ENCODE results near the gene STX10. TPM values are rescaled to one million over a fixed set of nuclear protein-coding genes. Genes with fewer than 3 reads are reported as not detected.

Gene STX10
- total and polyA plus RNA-seq, 9 of the 15 experiments (the other 6 are each of a cell fraction or from before 2014, with no cell fraction given) = 0.51 to 66.3 (median 31.0) TPM

- peak; percentile 45 to 59; a peak in 2 of 4 replicates for TF ChIP-seq SIN3A (IDR thresholded peaks at IDR 0.05; ENCODE audit: borderline replicate concordance in 2 of 2, control insufficient read depth in 1 of 2, low read depth in 2 of 2, low read length in 2 of 2)
- peak; percentile 27 to 66; a peak in 3 of 4 replicates for TF ChIP-seq NONO (IDR thresholded peaks at IDR 0.05; ENCODE audit: low read depth in 2 of 2, low read length in 1 of 2)
- TF ChIP-seq CXXC5 (CRISPR knock-in tag; IDR thresholded peaks at IDR 0.05) = peak; percentile 67
- no peak for TF ChIP-seq MTA3 (IDR thresholded peaks at IDR 0.05; ENCODE audit: borderline replicate concordance)
- TF ChIP-seq ETV5 (CRISPR knock-in tag; IDR thresholded peaks at IDR 0.05; ENCODE audit: low read depth) = 0 out of 2 replicates have a peak, but pooled peaks have one; percentile 6
- peak in 1 of 2 experiments; percentile 60 for TF ChIP-seq E2F6 (IDR thresholded peaks at IDR 0.05; ENCODE audit: borderline replicate concordance in 1 of 2, extremely low read depth in 1 of 2, insufficient read depth in 1 of 2, insufficient read length in 1 of 2, low read depth in 1 of 2, low read length in 1 of 2, poor library complexity in 1 of 2, severe bottlenecking in 1 of 2)
- TF ChIP-seq MYC (IDR thresholded peaks at IDR 0.05; ENCODE audit: low read depth, low read length) = no peak; the same call in 1 of the 2 replicates
- TF ChIP-seq MYC (CRISPR knock-in tag; IDR thresholded peaks at IDR 0.05; ENCODE audit: borderline replicate concordance, low read depth) = peak; percentile 72; the same call in 1 of the 2 replicates
- TF ChIP-seq TFAP4 (CRISPR knock-in tag; IDR thresholded peaks at IDR 0.05; ENCODE audit: borderline replicate concordance) = peak; percentile 60
- peak; percentile 59 for TF ChIP-seq SP1 (CRISPR knock-in tag; IDR thresholded peaks at IDR 0.05)
- TF ChIP-seq RHOXF2B (CRISPR knock-in tag; conservative IDR thresholded peaks at IDR 0.05) = peak; percentile 91; the same call in 1 of the 2 replicates
- TF ChIP-seq, protein P1, sequence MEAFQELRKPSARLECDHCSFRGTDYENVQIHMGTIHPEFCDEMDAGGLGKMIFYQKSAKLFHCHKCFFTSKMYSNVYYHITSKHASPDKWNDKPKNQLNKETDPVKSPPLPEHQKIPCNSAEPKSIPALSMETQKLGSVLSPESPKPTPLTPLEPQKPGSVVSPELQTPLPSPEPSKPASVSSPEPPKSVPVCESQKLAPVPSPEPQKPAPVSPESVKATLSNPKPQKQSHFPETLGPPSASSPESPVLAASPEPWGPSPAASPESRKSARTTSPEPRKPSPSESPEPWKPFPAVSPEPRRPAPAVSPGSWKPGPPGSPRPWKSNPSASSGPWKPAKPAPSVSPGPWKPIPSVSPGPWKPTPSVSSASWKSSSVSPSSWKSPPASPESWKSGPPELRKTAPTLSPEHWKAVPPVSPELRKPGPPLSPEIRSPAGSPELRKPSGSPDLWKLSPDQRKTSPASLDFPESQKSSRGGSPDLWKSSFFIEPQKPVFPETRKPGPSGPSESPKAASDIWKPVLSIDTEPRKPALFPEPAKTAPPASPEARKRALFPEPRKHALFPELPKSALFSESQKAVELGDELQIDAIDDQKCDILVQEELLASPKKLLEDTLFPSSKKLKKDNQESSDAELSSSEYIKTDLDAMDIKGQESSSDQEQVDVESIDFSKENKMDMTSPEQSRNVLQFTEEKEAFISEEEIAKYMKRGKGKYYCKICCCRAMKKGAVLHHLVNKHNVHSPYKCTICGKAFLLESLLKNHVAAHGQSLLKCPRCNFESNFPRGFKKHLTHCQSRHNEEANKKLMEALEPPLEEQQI (IDR thresholded peaks at IDR 0.05) = no peak
- peak; percentile 92; the same call in 1 of the 2 replicates for TF ChIP-seq ZNF830 (CRISPR knock-in tag; IDR thresholded peaks at IDR 0.05)
- TF ChIP-seq OTX1 (CRISPR knock-in tag; IDR thresholded peaks at IDR 0.05) = peak; percentile 49; the same call in 1 of the 2 replicates
- TF ChIP-seq PHF8 (IDR thresholded peaks at IDR 0.05; ENCODE audit: borderline replicate concordance, low read length) = no peak; the same call in 1 of the 2 replicates
- TF ChIP-seq ZBTB1 (CRISPR knock-in tag; IDR thresholded peaks at IDR 0.05; ENCODE audit: borderline replicate concordance, low read depth) = peak; percentile 96
- TF ChIP-seq SMAD1 (IDR thresholded peaks at IDR 0.05; ENCODE audit: low read depth, low read length, partially characterized antibody) = no peak
- TF ChIP-seq, protein P2, sequence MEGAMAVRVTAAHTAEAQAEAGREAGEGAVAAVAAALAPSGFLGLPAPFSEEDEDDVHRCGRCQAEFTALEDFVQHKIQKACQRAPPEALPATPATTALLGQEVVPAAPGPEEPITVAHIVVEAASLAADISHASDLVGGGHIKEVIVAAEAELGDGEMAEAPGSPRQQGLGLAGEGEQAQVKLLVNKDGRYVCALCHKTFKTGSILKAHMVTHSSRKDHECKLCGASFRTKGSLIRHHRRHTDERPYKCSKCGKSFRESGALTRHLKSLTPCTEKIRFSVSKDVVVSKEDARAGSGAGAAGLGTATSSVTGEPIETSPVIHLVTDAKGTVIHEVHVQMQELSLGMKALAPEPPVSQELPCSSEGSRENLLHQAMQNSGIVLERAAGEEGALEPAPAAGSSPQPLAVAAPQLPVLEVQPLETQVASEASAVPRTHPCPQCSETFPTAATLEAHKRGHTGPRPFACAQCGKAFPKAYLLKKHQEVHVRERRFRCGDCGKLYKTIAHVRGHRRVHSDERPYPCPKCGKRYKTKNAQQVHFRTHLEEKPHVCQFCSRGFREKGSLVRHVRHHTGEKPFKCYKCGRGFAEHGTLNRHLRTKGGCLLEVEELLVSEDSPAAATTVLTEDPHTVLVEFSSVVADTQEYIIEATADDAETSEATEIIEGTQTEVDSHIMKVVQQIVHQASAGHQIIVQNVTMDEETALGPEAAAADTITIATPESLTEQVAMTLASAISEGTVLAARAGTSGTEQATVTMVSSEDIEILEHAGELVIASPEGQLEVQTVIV (CRISPR knock-in tag; IDR thresholded peaks at IDR 0.05; ENCODE audit: borderline replicate concordance) = peak; percentile 75; the same call in 1 of the 2 replicates
Measured at GRCh38 chr19:13097463-13098258, 52.5 kb downstream of the STX10 start (continued).

Measured in K562 (cell line).